Measurements from ENCODE around the gene VSNL1.

The VSNL1 gene

DNA sequence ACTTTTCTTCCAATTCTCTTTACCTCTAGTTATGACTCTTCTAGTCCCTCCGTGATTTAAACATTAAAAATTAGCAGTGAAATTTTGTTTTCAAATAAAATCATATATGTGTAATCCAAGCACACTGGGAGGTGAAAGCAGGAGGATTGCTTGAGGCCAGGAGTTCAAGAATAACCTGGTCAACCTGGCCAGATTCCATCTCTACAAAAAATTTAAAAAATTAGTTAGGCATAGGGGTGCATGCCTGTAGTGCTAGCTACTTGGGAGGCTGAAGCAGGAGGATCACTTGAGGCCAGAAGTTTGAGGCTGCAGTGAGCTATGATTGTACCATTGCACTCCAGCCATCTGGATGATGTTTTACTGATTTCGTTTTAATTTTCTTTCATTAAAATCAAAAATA is 7.0 kb upstream of the VSNL1 start:
- Histone ChIP-seq H3K9me2 (ENCODE audit: low read depth, low read length) (no peaks in the 10 kb centered on the region), H2AFZ (ENCODE audit: low read length) (no peak overlapping the region), H3K9ac (ENCODE audit: low read length) (no peak overlapping the region), H4K20me1 (ENCODE audit: insufficient read depth, low read length) (no peaks in the 10 kb centered on the region), H3K9me3 (ENCODE audit: low read length) (no peaks in the 10 kb centered on the region), H3K27ac (ENCODE audit: low read depth, low read length, poor library complexity, severe bottlenecking) (no peak overlapping the region), H3K4me1 (ENCODE audit: insufficient read depth, low read length, severe bottlenecking) (no peaks in the 10 kb centered on the region), H3K79me2 (ENCODE audit: insufficient read depth, low read length) (no peaks in the 10 kb centered on the region), H3K27me3 (ENCODE audit: insufficient read depth, low read length) (no peaks in the 10 kb centered on the region; the same call in 1 of the 2 replicates), H3F3A (ENCODE audit: insufficient read depth, low read length) (no peaks in the 10 kb centered on the region), H3K36me3 (ENCODE audit: insufficient read depth, low read length) (no peaks in the 10 kb centered on the region), H3K4me2 (ENCODE audit: low read length) (no peak overlapping the region), H3K4me3 (ENCODE audit: low read depth, low read length, poor library complexity, severe bottlenecking) (no peak overlapping the region)
- no peak for TF ChIP-seq CTCF (IDR thresholded peaks at IDR 0.05; ENCODE audit: low read length)
- TF ChIP-seq EZH2 (IDR thresholded peaks at IDR 0.05; ENCODE audit: borderline replicate concordance, low read length): no peak

GRCh38 chr2:17536416-17536815 is 4.1 kb upstream of the VSNL1 start:
- TF ChIP-seq CTCF (IDR thresholded peaks at IDR 0.05; ENCODE audit: low read length) (no peak), EZH2 (IDR thresholded peaks at IDR 0.05; ENCODE audit: borderline replicate concordance, low read length) (no peak)
- Histone ChIP-seq H3K36me3 (ENCODE audit: insufficient read depth, low read length) (no peaks in the 10 kb centered on the region), H3F3A (ENCODE audit: insufficient read depth, low read length) (no peaks in the 10 kb centered on the region)

DNA sequence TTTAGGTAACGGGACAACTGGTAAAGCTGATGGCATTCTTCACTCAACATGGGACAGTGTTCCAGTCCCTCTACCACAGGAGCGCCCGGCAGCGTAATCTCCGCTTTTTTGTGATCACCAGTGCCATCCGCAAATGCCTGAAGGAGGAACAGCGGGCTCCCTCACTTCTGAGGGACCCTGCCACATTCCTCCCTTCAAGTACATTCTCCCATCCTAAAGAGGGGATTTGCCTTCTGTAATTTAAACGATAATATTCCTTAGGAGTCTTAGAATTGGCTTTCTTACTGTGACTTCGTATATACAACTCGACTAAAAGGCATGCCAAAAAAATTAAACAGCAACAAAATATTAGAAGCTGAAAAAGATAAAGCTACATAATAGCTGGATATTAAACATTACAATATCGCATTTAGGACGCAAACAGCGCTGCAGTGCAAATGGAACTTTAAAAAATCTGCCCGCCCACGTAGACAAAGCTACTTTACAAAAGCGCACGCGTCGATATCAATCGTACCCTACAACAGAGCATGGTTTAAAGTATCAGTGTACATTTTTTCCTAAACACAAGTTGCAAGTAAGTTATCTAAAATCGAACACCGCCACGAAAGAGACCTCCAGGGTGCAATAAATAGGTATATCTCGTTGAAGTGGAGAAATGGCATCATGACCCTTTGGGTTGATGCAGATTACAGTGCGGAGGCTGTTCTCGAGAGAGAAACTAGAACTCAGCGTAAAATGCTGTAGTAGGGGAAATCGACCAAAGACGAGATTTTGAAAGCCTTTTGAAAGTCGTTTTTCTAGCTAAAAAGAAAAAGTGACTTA is 2.3 kb upstream of the VSNL1 start:
- no peaks in the 10 kb centered on the region for H4K20me1 ChIP-seq (ENCODE audit: insufficient read depth, low read length)
- no peaks in the 10 kb centered on the region for H3K27me3 ChIP-seq (ENCODE audit: insufficient read depth, low read length)
- H3K79me2 ChIP-seq (ENCODE audit: insufficient read depth, low read length): no peaks in the 10 kb centered on the region
- H3K9me3 ChIP-seq (ENCODE audit: low read length): no peaks in the 10 kb centered on the region
- H3K9ac ChIP-seq (ENCODE audit: low read length): no peak overlapping the region
- no peaks in the 10 kb centered on the region for H3K9me2 ChIP-seq (ENCODE audit: low read depth, low read length)
- TF ChIP-seq CTCF (IDR thresholded peaks at IDR 0.05; ENCODE audit: low read length) (no peak), EZH2 (IDR thresholded peaks at IDR 0.05; ENCODE audit: borderline replicate concordance, low read length) (no peak)
- no peak overlapping the region for H3K27ac ChIP-seq (ENCODE audit: low read depth, low read length, poor library complexity, severe bottlenecking)
- no peaks in the 10 kb centered on the region for H3F3A ChIP-seq (ENCODE audit: insufficient read depth, low read length)
- H3K4me3 ChIP-seq (ENCODE audit: low read depth, low read length, poor library complexity, severe bottlenecking): peak overlapping the region; percentile 39
- H2AFZ ChIP-seq (ENCODE audit: low read length): no peak overlapping the region
- H3K36me3 ChIP-seq (ENCODE audit: insufficient read depth, low read length): no peaks in the 10 kb centered on the region
- H3K4me1 ChIP-seq (ENCODE audit: insufficient read depth, low read length, severe bottlenecking): no peaks in the 10 kb centered on the region
- peak overlapping the region; percentile 58 for H3K4me2 ChIP-seq (ENCODE audit: low read length)

More at GRCh38 chr2:17536416-17536815, 4.1 kb upstream of the VSNL1 start:
- H3K4me2 ChIP-seq (ENCODE audit: low read length): no peak overlapping the region
- no peaks in the 10 kb centered on the region for H3K9me2 ChIP-seq (ENCODE audit: low read depth, low read length)
- no peak overlapping the region for H3K4me3 ChIP-seq (ENCODE audit: low read depth, low read length, poor library complexity, severe bottlenecking)
- no peaks in the 10 kb centered on the region for H4K20me1 ChIP-seq (ENCODE audit: insufficient read depth, low read length)
- no peak overlapping the region for H3K27ac ChIP-seq (ENCODE audit: low read depth, low read length, poor library complexity, severe bottlenecking)
- H2AFZ ChIP-seq (ENCODE audit: low read length): no peak overlapping the region
- no peaks in the 10 kb centered on the region for H3K79me2 ChIP-seq (ENCODE audit: insufficient read depth, low read length)
- no peak overlapping the region for H3K9ac ChIP-seq (ENCODE audit: low read length)
- H3K27me3 ChIP-seq (ENCODE audit: insufficient read depth, low read length): no peaks in the 10 kb centered on the region; the same call in 1 of the 2 replicates
- H3K4me1 ChIP-seq (ENCODE audit: insufficient read depth, low read length, severe bottlenecking): no peaks in the 10 kb centered on the region
- no peaks in the 10 kb centered on the region for H3K9me3 ChIP-seq (ENCODE audit: low read length)
